H9 (cell line): Measurements from ENCODE around the gene C7orf57. TPM values are rescaled to one million over a fixed set of nuclear protein-coding genes. Genes with fewer than 3 reads are reported as not detected.

Source experiments
- DNase-seq: peaks from one replicate; pipeline ENCODE4 v3.0.0-alpha.2; 2017
- H2AFZ ChIP-seq: one replicate; pipeline ENCODE4 v1.6.1; 2013; ENCODE audit warnings: mild to moderate bottlenecking, low read length, control low read depth, moderate library complexity
- H2AK5ac ChIP-seq: 2 replicates; pipeline ENCODE4 v1.6.1; 2013; ENCODE audit warnings: low read length, control low read depth, mixed read lengths; ENCODE audit not compliant: insufficient read length
- H2BK120ac ChIP-seq: one replicate; pipeline ENCODE4 v1.6.1; 2013; ENCODE audit warnings: low read depth, mild to moderate bottlenecking, low read length, control low read depth, inconsistent platforms; ENCODE audit not compliant: poor library complexity, severe bottlenecking
- H2BK12ac ChIP-seq: 2 replicates; pipeline ENCODE4 v1.6.1; 2013; ENCODE audit warnings: low read length, control low read depth, mixed read lengths, low read depth; ENCODE audit not compliant: insufficient read length
- H2BK15ac ChIP-seq: 2 replicates; pipeline ENCODE4 v1.6.1; 2013; ENCODE audit warnings: low read depth, low read length, control low read depth
- H2BK20ac ChIP-seq: one replicate; pipeline ENCODE4 v1.6.1; 2013; ENCODE audit warnings: low read depth, mild to moderate bottlenecking, low read length, control low read depth, inconsistent platforms; ENCODE audit not compliant: poor library complexity, severe bottlenecking
- H2BK5ac ChIP-seq: 2 replicates; pipeline ENCODE4 v1.6.1; 2013; ENCODE audit warnings: low read length, control low read depth, mixed read lengths; ENCODE audit not compliant: insufficient read length
- H3K14ac ChIP-seq: 2 replicates; pipeline ENCODE4 v1.6.1; 2013; ENCODE audit warnings: low read length, control low read depth; ENCODE audit not compliant: insufficient read depth
- H3K18ac ChIP-seq: 2 replicates; pipeline ENCODE4 v1.6.1; 2013; ENCODE audit warnings: low read depth, mild to moderate bottlenecking, mixed read lengths, low read length, control low read depth; ENCODE audit not compliant: insufficient read length
- H3K23ac ChIP-seq: 2 replicates; pipeline ENCODE4 v1.6.1; 2013; ENCODE audit warnings: low read length, control low read depth, mixed read lengths, low read depth; ENCODE audit not compliant: insufficient read length
- H3K23me2 ChIP-seq: 2 replicates; pipeline ENCODE4 v1.6.1; 2013; ENCODE audit warnings: low read depth, mild to moderate bottlenecking, mixed read lengths, low read length, control low read depth; ENCODE audit not compliant: insufficient read length, poor library complexity, severe bottlenecking
- H3K27ac ChIP-seq: 2 replicates; pipeline ENCODE4 v1.5.1; 2013; ENCODE audit warnings: low read length, control low read depth, mixed read lengths, low read depth; ENCODE audit not compliant: insufficient read length
- H3K27me3 ChIP-seq: 2 replicates; pipeline ENCODE4 v1.6.1; 2013; ENCODE audit warnings: low read length, control low read depth, inconsistent platforms; ENCODE audit not compliant: insufficient read depth
- H3K4ac ChIP-seq: 2 replicates; pipeline ENCODE4 v1.6.1; 2013; ENCODE audit warnings: low read depth, mild to moderate bottlenecking, control low read depth, inconsistent platforms, low read length, moderate library complexity
- H3K4me1 ChIP-seq: 2 replicates; pipeline ENCODE4 v1.6.1; 2013; ENCODE audit warnings: low read length, control low read depth, inconsistent platforms; ENCODE audit not compliant: insufficient read depth
- H3K4me2 ChIP-seq: 2 replicates; pipeline ENCODE4 v1.6.1; 2013; ENCODE audit warnings: low read length, control low read depth, mixed read lengths; ENCODE audit not compliant: insufficient read length, insufficient read depth
- H3K56ac ChIP-seq: 2 replicates; pipeline ENCODE4 v1.6.1; 2013; ENCODE audit warnings: low read depth, mild to moderate bottlenecking, mixed read lengths, low read length, control low read depth; ENCODE audit not compliant: insufficient read length
- H3K79me1 ChIP-seq: 2 replicates; pipeline ENCODE4 v1.6.1; 2013; ENCODE audit warnings: low read depth, mild to moderate bottlenecking, moderate library complexity, low read length, control low read depth, inconsistent platforms; ENCODE audit not compliant: insufficient read depth, poor library complexity, severe bottlenecking
- H3K79me2 ChIP-seq: 2 replicates; pipeline ENCODE4 v1.6.1; 2013; ENCODE audit warnings: low read length, control low read depth, inconsistent platforms; ENCODE audit not compliant: insufficient read depth
- H3K9ac ChIP-seq: 2 replicates; pipeline ENCODE4 v1.6.1; 2013; ENCODE audit warnings: low read length, control low read depth, mixed read lengths; ENCODE audit not compliant: insufficient read length; ENCODE audit errors: extremely low read depth
- H3K9me3 ChIP-seq: one replicate; pipeline ENCODE4 v1.6.1; 2013; ENCODE audit warnings: low read depth, low read length, inconsistent platforms; ENCODE audit not compliant: control insufficient read depth
- H3T11ph ChIP-seq: one replicate; pipeline ENCODE4 v1.6.1; 2013; ENCODE audit warnings: mild to moderate bottlenecking, low read length, control low read depth, inconsistent platforms
- H4K20me1 ChIP-seq: one replicate; pipeline ENCODE4 v1.6.1; 2013; ENCODE audit not compliant: control insufficient read depth, insufficient read length, insufficient read depth
- H4K5ac ChIP-seq: 2 replicates; pipeline ENCODE4 v1.6.1; 2013; ENCODE audit warnings: low read depth, mild to moderate bottlenecking, mixed read lengths, low read length, control low read depth; ENCODE audit not compliant: insufficient read length
- H4K8ac ChIP-seq: replicated peaks from 2 replicates; pipeline ENCODE4 v1.6.1; 2013; ENCODE audit warnings: low read length, control low read depth, mixed read lengths, low read depth; ENCODE audit not compliant: insufficient read length
- H4K91ac ChIP-seq: 2 replicates; pipeline ENCODE4 v1.6.1; 2013; ENCODE audit warnings: low read depth, mild to moderate bottlenecking, moderate library complexity, mixed read lengths, low read length, control low read depth; ENCODE audit not compliant: insufficient read length
- H3K27ac Mint-ChIP-seq, 3 experiments: 2 replicates in 2 of 3; 3 replicates in 1 of 3; pipeline ENCODE4 v1.8.0; 2020 to 2021; ENCODE audit warnings: mixed read lengths in 3 of 3, mild to moderate bottlenecking in 1 of 3, moderate library complexity in 1 of 3
- H3K27me3 Mint-ChIP-seq: 2 replicates; pipeline ENCODE4 v1.8.0; 2021; ENCODE audit warnings: low read depth, mild to moderate bottlenecking, moderate library complexity, mixed read lengths
- H3K36me3 Mint-ChIP-seq, 3 experiments: 2 replicates in 2 of 3; 3 replicates in 1 of 3; pipeline ENCODE4 v1.8.0; 2020 to 2021; ENCODE audit warnings: low read depth in 3 of 3, mixed read lengths in 3 of 3; ENCODE audit not compliant: insufficient read depth in 1 of 3
- H3K4me1 Mint-ChIP-seq, 2 experiments: 2 replicates each; pipeline ENCODE4 v1.8.0; 2020; ENCODE audit warnings: mixed read lengths in 2 of 2
- H3K4me3 Mint-ChIP-seq, 2 experiments: 2 replicates in 1 of 2; 3 replicates in 1 of 2; pipeline ENCODE4 v1.8.0; 2020 to 2021; ENCODE audit warnings: mild to moderate bottlenecking in 2 of 2, mixed read lengths in 2 of 2, moderate library complexity in 1 of 2
- H3K9me3 Mint-ChIP-seq, 2 experiments: 2 replicates in 1 of 2; 3 replicates in 1 of 2; pipeline ENCODE4 v1.8.0; 2020; ENCODE audit warnings: mild to moderate bottlenecking in 2 of 2, mixed read lengths in 2 of 2, moderate library complexity in 1 of 2
- CTCF ChIP-seq: fragments of 200-600 bp; sonication (generic); conservative IDR thresholded peaks from 3 replicates; pipeline ENCODE4 v1.8.0; 2021; ENCODE audit warnings: antibody characterized with exemption, mild to moderate bottlenecking
- WGBS: extraction: QIAGEN DNeasy Blood & Tissue Kit; methylation state at CpG from one replicate; pipeline ENCODE4 v1.1.7; 2013; ENCODE audit warnings: missing lambda C conversion rate, low lambda C conversion rate, mixed read lengths; ENCODE audit not compliant: insufficient read length; ENCODE audit errors: extremely low coverage; 5-methylcytosine and 5-hydroxymethylcytosine counted together
- total RNA-seq: library from RNA; stranded (reverse); gene quantifications from 2 replicates; pipeline ENCODE4 v1.2.1, GENCODE V29; 2021

C7orf57 gene
- total RNA-seq, 1 experiment from 2014 or later, result not detected

- no peak overlapping the region for H3T11ph ChIP-seq
- no peaks in the 10 kb centered on the region for H4K20me1 ChIP-seq
- no peak overlapping the region for H3K18ac ChIP-seq
- no peaks in the 10 kb centered on the region for H3K27me3 ChIP-seq
- no peak overlapping the region for H4K91ac ChIP-seq
- H4K5ac ChIP-seq, result no peak overlapping the region
- H3K27ac ChIP-seq, result no peak overlapping the region
- H2BK5ac ChIP-seq, result no peak overlapping the region
- no peaks in the 10 kb centered on the region for H3K4me1 ChIP-seq
- H2BK12ac ChIP-seq, result no peak overlapping the region
- Mint-ChIP-seq H3K27me3 (no peaks in the 10 kb centered on the region), H3K4me3 (no peak overlapping the region), H3K9me3 (no peaks in the 10 kb centered on the region), H3K27ac (no peak overlapping the region), H3K4me1 (peaks cover 3 to 4% of the 10 kb centered on the region in 2 experiments), H3K36me3 (peaks cover 46 to 73% (median 68%) of the 10 kb centered on the region in 3 experiments; a peak in 6 of 7 replicates)
- no CpG with 5 or more reads among the region's 5 CpGs for WGBS
- no peak overlapping the region for H3K56ac ChIP-seq
- no peak overlapping the region for H2BK15ac ChIP-seq
- H2BK120ac ChIP-seq, result no peak overlapping the region
- H2AK5ac ChIP-seq, result no peak overlapping the region
- no peak for DNase-seq
- no peaks in the 10 kb centered on the region for H3K79me1 ChIP-seq
- no peak overlapping the region for H3K14ac ChIP-seq
- H3K4ac ChIP-seq, result no peak overlapping the region
- H3K9ac ChIP-seq, result no peak overlapping the region
- TF ChIP-seq CTCF, result no peak
- H3K23ac ChIP-seq, result no peak overlapping the region
- no peak overlapping the region for H2AFZ ChIP-seq
- no peak overlapping the region for H4K8ac ChIP-seq
- no peak overlapping the region for H3K4me2 ChIP-seq
- H3K9me3 ChIP-seq, result no peaks in the 10 kb centered on the region
- H3K23me2 ChIP-seq, result no peaks in the 10 kb centered on the region
- H2BK20ac ChIP-seq, result no peak overlapping the region
- H3K79me2 ChIP-seq, result no peaks in the 10 kb centered on the region
Measured at GRCh38 chr7:48105045-48105444, 69.7 kb downstream of the C7orf57 start.
